DND-41 (cell line): ENCODE data around the gene LAMB3.

Experiments used
- CTCF ChIP-seq: IDR thresholded peaks from 2 replicates; pipeline ENCODE4 v1.5.1; 2012; ENCODE audit warnings: borderline replicate concordance, low read length, moderate library complexity, mild to moderate bottlenecking; ENCODE audit not compliant: poor library complexity, severe bottlenecking; ENCODE audit errors: extremely low read depth
- EZH2 ChIP-seq: IDR thresholded peaks from 3 replicates; pipeline ENCODE4 v1.6.1; 2012; ENCODE audit warnings: borderline replicate concordance, low read depth, mild to moderate bottlenecking, moderate library complexity, low read length, inconsistent platforms; ENCODE audit not compliant: severe bottlenecking

GRCh38 chr1:209620487-209620884 is 31.7 kb downstream of the LAMB3 start:
- TF ChIP-seq CTCF (no peak), EZH2 (no peak)
